K562 (cell line): ENCODE data around the gene NADK. TPM values are rescaled to one million over a fixed set of nuclear protein-coding genes. Genes with fewer than 3 reads are reported as not detected.

Experiments
- DACH1 ChIP-seq: fragments of 450-650 bp; IDR thresholded peaks from 2 replicates; pipeline ENCODE4 v1.6.1; 2018; ENCODE audit not compliant: partially characterized antibody
- GATAD2B ChIP-seq: fragments of 450-650 bp; IDR thresholded peaks from 2 replicates; pipeline ENCODE4 v1.6.1; 2017; ENCODE audit warnings: mild to moderate bottlenecking, borderline replicate concordance
- NCOA1 ChIP-seq: fragments of 450-650 bp; IDR thresholded peaks from 2 replicates; pipeline ENCODE4 v1.6.1; 2016; ENCODE audit warnings: low read depth
- SP1 ChIP-seq: sonication (generic); formaldehyde crosslinking; IDR thresholded peaks from 2 replicates; pipeline ENCODE4 v1.8.1; 2022; ENCODE audit warnings: mild to moderate bottlenecking, missing genetic modification reagents
- ZBED1 ChIP-seq: IDR thresholded peaks from 2 replicates; pipeline ENCODE4 v1.6.1; 2014
- ZBTB8A ChIP-seq: fragments of 450-650 bp; IDR thresholded peaks from 2 replicates; pipeline ENCODE4 v1.6.1; 2018; ENCODE audit warnings: mild to moderate bottlenecking, moderate library complexity; ENCODE audit not compliant: partially characterized antibody
- ZNF133 ChIP-seq: fragments of 250-450 bp; sonication (Bioruptor Pico); IDR thresholded peaks from 2 replicates; pipeline ENCODE4 v1.4.0; 2020; ENCODE audit warnings: mild to moderate bottlenecking
- ZNF444 ChIP-seq: fragments of 250-450 bp; sonication (Bioruptor Pico); IDR thresholded peaks from 2 replicates; pipeline ENCODE4 v1.4.0; 2020; ENCODE audit warnings: mild to moderate bottlenecking, moderate library complexity
- ZNF830 ChIP-seq: fragments of 250-450 bp; sonication (Bioruptor Pico); IDR thresholded peaks from 2 replicates; pipeline ENCODE4 v1.5.0; 2021; ENCODE audit warnings: mild to moderate bottlenecking
- polyA plus RNA-seq, 8 experiments: library from polyadenylated mRNA; depleted of rRNA in 4 of 8; stranded (reverse) in 5 of 8; unstranded in 3 of 8; fragments of >200 nt; fragmentation: Nextera tagmentation in 2 of 8; fragmentation: Illumina TruSeq in 1 of 8; extraction: Ambion mirVana in 2 of 8; extraction: Trizol in 1 of 8; gene quantifications; 2 replicates each; pipeline versions ENCODE4 v1.2.1 to v1.2.3, GENCODE V29; 2011 to 2014; ENCODE audit warnings: inconsistent platforms in 1 of 8, missing spikeins in 1 of 8
- total RNA-seq, 7 experiments: library from RNA; depleted of rRNA in 6 of 7; stranded (reverse); fragments of >200 nt in 6 of 7; fragmentation: Illumina TruSeq in 2 of 7; extraction: Trizol in 2 of 7; gene quantifications; 2 replicates each; pipeline versions ENCODE4 v1.2.1 to v1.2.3, GENCODE V29; 2011 to 2021; ENCODE audit warnings: low replicate concordance in 1 of 7
- TF ChIP-seq, protein P1 (sequence below): fragments of 250-450 bp; sonication (Bioruptor Pico); IDR thresholded peaks from 2 replicates; pipeline ENCODE4 v1.8.0; 2021; ENCODE audit warnings: moderate library complexity, mild to moderate bottlenecking, inconsistent platforms
- TF ChIP-seq, protein P2 (sequence below): sonication (generic); formaldehyde crosslinking; IDR thresholded peaks from 2 replicates; pipeline ENCODE4 v1.8.0; 2023; ENCODE audit warnings: missing genetic modification reagents, mild to moderate bottlenecking, borderline replicate concordance
- TF ChIP-seq, protein P3 (sequence below): fragments of 450-650 bp; formaldehyde crosslinking; conservative IDR thresholded peaks from 2 replicates; pipeline ENCODE4 v1.4.0; 2022; ENCODE audit warnings: mild to moderate bottlenecking, missing genetic modification characterization
- TF ChIP-seq, protein P4 (sequence below): fragments of 450-650 bp; formaldehyde crosslinking; IDR thresholded peaks from 2 replicates; pipeline ENCODE4 v1.4.0; 2022; ENCODE audit warnings: missing genetic modification characterization
- TF ChIP-seq, protein P5 (sequence below): fragments of 250-450 bp; sonication (Bioruptor Pico); IDR thresholded peaks from 2 replicates; pipeline ENCODE4 v1.8.0; 2022; ENCODE audit warnings: moderate library complexity, mild to moderate bottlenecking, inconsistent platforms

The NADK gene
- total and polyA plus RNA-seq, 9 of the 15 experiments (the other 6 are each of a cell fraction or from before 2014, with no cell fraction given), result 1.5 to 135 (median 75.1) TPM

DNA sequence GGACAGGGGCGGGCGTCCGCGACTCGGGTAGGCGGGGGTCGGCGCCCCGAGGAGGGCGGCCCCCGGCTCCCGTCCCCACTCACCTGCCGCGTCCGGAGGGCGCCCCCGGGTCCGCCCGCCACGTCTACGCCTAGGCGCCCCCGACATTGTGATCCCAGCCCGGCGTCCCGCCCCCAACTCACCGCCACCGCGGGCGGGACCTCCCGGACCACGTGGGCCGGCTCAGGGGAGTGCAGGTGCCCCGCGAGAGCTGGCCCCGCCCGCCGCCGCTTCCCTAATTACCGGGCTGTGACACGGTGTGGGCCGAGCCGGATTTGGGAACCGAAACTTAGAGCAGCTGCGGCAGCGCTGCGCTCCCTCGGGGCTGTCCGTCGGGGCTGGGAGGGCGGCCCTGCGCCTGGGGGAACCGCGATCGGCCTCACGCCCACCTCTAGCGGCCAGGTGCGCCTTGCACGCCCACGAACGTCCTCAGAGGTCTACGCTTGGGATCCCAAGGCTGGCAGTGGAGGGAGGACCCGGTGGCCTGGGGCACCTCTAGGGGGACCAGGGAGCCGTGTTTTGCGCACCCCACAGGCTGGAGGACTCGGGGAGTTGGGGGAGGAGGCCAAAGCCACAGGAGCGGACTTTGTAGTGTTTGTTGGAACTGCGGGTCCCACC, 521 bp upstream of the NADK start (continued):
- TF ChIP-seq, protein P1, sequence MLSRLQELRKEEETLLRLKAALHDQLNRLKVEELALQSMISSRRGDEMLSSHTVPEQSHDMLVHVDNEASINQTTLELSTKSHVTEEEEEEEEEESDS, result no peak
- no peak for TF ChIP-seq NCOA1
- TF ChIP-seq ZBED1, result no peak
- TF ChIP-seq ZNF133 (CRISPR knock-in tag), result no peak
- no peak for TF ChIP-seq ZBTB8A
- TF ChIP-seq SP1 (CRISPR knock-in tag), result peak; percentile 80
- TF ChIP-seq DACH1, result no peak
- TF ChIP-seq, protein P2, sequence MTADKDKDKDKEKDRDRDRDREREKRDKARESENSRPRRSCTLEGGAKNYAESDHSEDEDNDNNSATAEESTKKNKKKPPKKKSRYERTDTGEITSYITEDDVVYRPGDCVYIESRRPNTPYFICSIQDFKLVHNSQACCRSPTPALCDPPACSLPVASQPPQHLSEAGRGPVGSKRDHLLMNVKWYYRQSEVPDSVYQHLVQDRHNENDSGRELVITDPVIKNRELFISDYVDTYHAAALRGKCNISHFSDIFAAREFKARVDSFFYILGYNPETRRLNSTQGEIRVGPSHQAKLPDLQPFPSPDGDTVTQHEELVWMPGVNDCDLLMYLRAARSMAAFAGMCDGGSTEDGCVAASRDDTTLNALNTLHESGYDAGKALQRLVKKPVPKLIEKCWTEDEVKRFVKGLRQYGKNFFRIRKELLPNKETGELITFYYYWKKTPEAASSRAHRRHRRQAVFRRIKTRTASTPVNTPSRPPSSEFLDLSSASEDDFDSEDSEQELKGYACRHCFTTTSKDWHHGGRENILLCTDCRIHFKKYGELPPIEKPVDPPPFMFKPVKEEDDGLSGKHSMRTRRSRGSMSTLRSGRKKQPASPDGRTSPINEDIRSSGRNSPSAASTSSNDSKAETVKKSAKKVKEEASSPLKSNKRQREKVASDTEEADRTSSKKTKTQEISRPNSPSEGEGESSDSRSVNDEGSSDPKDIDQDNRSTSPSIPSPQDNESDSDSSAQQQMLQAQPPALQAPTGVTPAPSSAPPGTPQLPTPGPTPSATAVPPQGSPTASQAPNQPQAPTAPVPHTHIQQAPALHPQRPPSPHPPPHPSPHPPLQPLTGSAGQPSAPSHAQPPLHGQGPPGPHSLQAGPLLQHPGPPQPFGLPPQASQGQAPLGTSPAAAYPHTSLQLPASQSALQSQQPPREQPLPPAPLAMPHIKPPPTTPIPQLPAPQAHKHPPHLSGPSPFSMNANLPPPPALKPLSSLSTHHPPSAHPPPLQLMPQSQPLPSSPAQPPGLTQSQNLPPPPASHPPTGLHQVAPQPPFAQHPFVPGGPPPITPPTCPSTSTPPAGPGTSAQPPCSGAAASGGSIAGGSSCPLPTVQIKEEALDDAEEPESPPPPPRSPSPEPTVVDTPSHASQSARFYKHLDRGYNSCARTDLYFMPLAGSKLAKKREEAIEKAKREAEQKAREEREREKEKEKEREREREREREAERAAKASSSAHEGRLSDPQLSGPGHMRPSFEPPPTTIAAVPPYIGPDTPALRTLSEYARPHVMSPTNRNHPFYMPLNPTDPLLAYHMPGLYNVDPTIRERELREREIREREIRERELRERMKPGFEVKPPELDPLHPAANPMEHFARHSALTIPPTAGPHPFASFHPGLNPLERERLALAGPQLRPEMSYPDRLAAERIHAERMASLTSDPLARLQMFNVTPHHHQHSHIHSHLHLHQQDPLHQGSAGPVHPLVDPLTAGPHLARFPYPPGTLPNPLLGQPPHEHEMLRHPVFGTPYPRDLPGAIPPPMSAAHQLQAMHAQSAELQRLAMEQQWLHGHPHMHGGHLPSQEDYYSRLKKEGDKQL, result no peak
- TF ChIP-seq ZNF830 (CRISPR knock-in tag), result no peak
- TF ChIP-seq GATAD2B, result 0 out of 2 replicates have a peak, but pooled peaks have one; percentile 6
- TF ChIP-seq, protein P3, sequence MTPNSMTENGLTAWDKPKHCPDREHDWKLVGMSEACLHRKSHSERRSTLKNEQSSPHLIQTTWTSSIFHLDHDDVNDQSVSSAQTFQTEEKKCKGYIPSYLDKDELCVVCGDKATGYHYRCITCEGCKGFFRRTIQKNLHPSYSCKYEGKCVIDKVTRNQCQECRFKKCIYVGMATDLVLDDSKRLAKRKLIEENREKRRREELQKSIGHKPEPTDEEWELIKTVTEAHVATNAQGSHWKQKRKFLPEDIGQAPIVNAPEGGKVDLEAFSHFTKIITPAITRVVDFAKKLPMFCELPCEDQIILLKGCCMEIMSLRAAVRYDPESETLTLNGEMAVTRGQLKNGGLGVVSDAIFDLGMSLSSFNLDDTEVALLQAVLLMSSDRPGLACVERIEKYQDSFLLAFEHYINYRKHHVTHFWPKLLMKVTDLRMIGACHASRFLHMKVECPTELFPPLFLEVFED (CRISPR knock-in tag), result no peak
- TF ChIP-seq, protein P4, sequence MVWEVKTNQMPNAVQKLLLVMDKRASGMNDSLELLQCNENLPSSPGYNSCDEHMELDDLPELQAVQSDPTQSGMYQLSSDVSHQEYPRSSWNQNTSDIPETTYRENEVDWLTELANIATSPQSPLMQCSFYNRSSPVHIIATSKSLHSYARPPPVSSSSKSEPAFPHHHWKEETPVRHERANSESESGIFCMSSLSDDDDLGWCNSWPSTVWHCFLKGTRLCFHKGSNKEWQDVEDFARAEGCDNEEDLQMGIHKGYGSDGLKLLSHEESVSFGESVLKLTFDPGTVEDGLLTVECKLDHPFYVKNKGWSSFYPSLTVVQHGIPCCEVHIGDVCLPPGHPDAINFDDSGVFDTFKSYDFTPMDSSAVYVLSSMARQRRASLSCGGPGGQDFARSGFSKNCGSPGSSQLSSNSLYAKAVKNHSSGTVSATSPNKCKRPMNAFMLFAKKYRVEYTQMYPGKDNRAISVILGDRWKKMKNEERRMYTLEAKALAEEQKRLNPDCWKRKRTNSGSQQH (CRISPR knock-in tag), result no peak
- TF ChIP-seq, protein P5, sequence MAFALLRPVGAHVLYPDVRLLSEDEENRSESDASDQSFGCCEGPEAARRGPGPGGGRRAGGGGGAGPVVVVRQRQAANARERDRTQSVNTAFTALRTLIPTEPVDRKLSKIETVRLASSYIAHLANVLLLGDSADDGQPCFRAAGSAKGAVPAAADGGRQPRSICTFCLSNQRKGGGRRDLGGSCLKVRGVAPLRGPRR (CRISPR knock-in tag), result 0 out of 2 replicates have a peak, but pooled peaks have one; percentile 3
- no peak for TF ChIP-seq ZNF444 (CRISPR knock-in tag)
